GM21360 (cell line): ENCODE results near the gene ELAPOR1.

ENCODE experiments used
- ATAC-seq: cut with Tn5 transposase; IDR thresholded peaks from one replicate; pipeline ENCODE4 v1.9.1; 2021; ENCODE audit warnings: mild to moderate bottlenecking, moderate library complexity; ENCODE audit not compliant: unreplicated experiment

The ELAPOR1 gene

GRCh38 chr1:109096120-109096519, 17.8 kb upstream of the ELAPOR1 start:
- no peak for ATAC-seq

GRCh38 chr1:109099938-109100773, 13.8 kb upstream of the ELAPOR1 start:
- peak; percentile 91 for ATAC-seq

DNA sequence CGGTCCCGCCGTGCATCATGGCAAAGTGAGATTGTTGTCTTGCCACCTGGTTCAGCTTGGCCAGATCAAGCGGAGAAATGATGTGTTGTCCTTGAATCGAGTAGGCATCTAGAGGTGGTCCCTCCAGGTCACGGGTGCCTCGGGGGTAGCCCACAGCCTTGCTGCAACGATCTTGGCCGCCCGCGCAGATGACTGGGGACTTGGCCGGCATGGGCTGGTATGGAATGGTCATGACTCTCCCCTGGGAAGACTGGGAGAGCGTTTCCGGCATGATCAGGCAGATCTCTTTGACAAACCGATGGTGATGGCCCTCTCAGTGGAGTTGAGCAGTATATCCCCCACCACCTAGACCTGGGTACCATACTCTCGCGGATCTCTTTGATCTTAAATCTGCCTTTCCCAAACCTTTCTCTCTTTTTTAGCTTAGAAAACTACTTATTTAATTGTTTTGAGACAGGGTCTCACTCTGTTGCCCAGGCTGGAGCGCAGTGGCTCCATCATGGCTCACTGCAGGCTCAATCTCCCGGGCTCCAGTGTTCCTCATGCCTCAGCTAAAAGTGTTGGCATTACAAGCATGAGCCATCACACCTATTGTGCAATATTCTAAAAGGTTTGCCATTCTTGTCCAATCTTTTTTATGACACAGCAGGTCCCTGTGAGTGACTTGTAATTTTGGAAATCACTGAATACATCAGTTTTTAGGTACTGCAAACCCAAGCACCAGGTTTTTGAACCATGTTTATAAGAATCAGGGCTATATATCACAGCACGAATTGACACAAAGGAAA, 9.4 kb upstream of the ELAPOR1 start:
- no peak for ATAC-seq

DNA sequence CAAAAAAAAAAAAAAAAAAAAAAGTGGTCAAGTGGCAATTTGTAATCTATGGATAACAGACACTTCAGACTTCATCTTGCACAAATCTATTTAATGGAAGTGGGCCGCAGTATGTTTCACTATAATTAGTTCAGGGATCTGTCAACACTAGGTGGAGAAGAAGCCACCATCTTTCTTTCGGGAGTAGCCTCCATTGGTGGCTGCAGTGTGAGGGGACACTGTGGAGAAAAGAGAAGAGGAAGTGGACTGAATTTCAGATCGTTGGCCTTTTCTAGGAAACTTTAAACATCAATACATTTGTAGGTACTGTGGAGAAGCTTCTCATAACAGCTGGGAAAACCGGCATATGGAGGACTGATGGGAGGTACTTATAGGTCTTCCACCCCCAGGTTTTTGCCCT, 8.0 kb upstream of the ELAPOR1 start:
- no peak for ATAC-seq

DNA sequence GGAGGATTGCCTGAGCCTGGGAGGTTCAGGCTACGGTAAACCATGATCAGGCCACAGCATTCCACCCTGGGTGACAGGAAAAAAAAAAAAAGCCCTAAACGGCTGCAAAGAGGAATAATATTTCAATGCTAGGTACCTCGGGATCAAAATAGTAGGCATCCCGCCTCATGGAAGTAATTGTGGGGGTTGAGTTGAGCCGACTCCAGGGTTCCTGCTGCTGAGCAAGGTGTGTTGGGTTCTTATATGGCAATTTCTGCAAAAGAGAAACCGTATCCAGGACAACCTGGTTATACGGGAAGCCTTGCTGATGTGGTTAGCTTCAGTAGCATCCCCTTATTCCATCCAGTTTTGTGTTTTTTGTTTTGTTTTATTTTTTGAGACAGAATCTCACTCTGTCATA, 6.1 kb upstream of the ELAPOR1 start:
- no peak for ATAC-seq

DNA sequence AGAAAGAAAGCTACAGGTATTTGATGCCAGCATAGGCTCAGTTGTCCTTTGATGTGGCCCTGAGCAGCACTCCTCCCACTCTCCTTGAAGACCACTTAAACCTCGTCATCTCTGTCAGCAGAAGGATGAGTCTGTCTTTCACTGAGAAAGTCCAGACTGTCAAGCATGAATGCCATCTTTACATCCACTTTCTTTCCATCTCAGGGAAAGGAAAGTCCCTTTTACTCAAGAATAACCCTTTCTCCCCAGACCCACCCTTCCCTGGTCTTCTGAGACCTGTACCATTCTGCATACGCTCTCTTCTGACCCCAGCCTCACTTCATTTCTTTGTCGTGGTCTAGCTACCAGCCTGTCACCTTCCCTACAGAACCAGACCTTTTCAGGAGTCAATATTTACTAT, 4.0 kb upstream of the ELAPOR1 start:
- ATAC-seq: no peak

DNA sequence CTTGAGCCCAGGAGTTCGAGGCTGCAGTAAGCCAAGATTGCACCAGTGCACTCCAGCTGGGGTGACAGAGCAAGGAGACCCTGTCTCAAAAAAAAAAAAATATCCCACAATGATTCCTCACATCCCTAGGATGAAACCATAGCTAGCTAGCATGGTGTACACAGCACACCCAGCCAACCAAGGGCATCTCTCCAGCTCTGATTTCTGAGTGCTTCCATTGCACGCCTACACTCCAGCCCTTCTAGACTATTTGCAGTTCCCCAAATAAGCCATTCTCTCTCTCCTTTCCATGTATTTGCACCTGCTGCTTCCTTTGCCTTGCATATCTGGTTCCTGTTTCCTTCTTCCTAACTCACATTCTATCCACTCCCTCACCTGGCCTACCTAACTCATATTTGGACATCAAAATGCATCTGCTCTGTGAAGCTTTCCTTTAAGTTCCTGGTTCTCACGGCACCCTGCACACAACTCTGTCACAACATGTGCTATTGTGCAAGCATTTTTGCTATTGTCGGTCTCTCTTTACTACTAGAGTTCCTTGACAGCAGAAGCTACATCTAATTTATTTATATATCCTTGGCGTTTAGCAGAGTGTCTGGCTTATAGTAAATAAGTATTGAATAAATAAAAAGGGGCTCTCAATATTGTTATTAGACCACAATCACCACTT, 2.4 kb upstream of the ELAPOR1 start:
- ATAC-seq: no peak

GRCh38 chr1:109112056-109112651, 1.8 kb upstream of the ELAPOR1 start:
- ATAC-seq: peak; percentile 3

GRCh38 chr1:109112652-109113285, 1.1 kb upstream of the ELAPOR1 start:
- ATAC-seq: peak; percentile 54

GRCh38 chr1:109114342-109114674, 393 bp downstream of the ELAPOR1 start:
- no peak for ATAC-seq

DNA sequence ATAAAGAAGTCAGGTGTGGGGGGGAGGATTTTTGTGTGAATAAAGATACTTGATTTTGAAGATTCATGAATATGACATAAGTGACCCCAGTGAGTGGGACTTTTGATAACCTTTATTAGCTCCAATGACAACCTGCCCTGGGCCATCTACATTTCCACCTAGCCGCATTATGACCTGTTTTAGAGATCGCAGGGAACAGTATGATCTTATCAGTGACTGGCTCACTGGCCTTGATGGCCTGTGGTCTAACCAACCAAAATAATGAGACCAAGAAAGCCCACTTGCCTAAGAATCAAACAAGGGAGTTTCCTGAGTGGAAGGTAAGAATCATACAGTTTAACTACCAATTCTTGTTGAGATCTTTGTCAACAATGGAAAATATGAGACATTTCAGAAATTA, 1.8 kb downstream of the ELAPOR1 start:
- ATAC-seq: no peak

- no peak for ATAC-seq
These were observed 2.4 kb downstream of the ELAPOR1 start for GRCh38 chr1:109116286-109116685.

DNA sequence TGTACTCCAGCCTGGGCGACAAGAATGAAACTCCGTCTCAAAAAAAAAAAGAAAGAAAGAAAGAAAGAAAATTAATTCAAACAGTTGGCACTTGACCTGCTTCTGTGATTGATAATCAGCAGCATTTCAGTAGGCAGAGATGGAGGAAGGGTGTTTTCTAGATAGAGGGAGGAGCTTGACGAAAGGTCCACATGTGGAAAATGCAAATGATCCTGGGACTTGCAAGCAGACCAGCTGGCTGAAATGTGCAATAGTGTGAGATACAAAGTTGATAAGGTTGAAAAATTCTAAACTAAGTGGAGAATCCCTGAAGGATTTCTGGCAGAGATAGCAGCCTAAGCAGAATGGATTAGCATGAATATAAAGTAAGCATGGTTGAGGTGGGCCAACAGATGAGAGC, 4.2 kb downstream of the ELAPOR1 start:
- no peak for ATAC-seq

DNA sequence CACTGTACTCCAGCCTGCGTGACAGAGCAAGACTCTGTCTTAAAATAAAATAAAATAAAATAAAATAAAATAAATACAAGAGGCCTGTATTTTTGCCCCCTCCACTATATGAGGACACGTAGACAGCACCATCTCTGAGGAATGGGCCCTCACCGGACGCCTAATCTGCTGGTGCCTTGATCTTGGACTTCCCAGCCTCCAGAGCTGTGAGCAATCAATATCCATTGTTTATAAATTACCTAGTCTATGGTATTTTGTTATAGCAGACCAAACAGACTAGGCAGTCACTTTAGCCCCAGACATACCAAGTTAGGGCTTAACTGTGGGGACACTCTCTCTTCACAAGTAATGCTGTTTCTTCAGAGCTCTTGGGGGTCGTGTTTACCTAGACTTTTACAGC, 6.4 kb downstream of the ELAPOR1 start:
- no peak for ATAC-seq

- ATAC-seq: no peak
These were observed 17.1 kb downstream of the ELAPOR1 start for GRCh38 chr1:109131059-109131458.

GRCh38 chr1:109131800-109132199, 17.9 kb downstream of the ELAPOR1 start:
- no peak for ATAC-seq

DNA sequence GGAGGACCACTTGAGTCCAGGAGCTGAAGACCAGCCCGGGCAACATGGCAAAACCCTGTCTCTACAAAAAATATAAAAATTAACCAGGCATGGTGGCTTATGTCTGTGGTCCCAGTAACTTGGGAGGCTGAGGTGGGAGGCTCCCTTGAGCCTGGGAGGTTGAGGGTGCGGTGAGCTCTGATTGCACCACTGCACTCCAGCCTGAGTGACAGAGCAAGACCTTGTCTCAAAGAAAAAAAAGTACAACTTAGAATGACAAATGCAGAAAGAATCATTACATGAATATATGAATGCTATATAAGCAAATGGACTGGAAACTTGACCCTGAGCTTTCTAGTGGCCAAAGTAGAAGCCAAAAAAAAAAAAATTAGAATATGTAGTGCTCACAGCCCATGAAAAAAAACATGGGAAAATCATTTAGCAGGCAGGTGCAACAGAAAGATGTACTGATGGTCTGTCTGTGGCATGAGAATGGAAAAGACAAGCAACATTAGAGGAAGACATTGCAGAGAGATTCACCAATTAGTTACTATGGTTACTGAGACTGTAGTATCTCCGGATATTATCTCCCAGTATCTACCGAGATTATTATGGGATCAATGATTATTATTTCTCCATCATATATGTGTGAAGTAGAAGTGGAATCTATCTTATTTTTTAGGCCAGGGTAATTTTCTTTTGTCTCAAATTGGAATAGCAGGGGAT, 19.2 kb downstream of the ELAPOR1 start:
- no peak for ATAC-seq

DNA sequence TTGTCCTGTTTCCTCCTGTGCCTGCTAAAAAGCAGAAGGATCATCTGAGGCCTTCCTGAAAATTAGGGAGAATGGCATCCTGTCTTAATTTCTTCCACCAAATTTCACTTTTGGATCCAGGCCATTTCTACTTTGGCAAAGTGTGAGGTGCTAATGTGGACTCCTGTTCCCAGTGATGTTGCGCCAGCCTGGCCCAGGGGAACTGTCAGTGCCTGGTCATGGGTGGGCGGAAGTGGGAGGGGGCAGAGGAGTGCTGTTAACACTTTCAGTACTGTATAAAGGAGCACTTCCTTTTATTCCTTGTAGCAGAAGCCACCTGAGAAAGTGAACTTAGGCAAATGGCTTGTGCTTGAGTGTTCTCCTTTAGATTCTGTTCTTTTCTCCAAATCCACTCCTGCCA, 19.9 kb downstream of the ELAPOR1 start:
- peak; percentile 55 for ATAC-seq

- peak; percentile 30 for ATAC-seq
These were observed 20.5 kb downstream of the ELAPOR1 start for GRCh38 chr1:109134423-109134822.

- no peak for ATAC-seq
These were observed 22.0 kb downstream of the ELAPOR1 start for GRCh38 chr1:109135940-109136339.
